ENCODE data around the gene RLF. TPM values are rescaled to one million over a fixed set of nuclear protein-coding genes. Genes with fewer than 3 reads are reported as not detected.

The RLF gene
- total and polyA plus RNA-seq, 2 of the 8 experiments (the other 6 are each of a cell fraction or from before 2014, with no cell fraction given): 4.2 to 18.0 TPM

DNA sequence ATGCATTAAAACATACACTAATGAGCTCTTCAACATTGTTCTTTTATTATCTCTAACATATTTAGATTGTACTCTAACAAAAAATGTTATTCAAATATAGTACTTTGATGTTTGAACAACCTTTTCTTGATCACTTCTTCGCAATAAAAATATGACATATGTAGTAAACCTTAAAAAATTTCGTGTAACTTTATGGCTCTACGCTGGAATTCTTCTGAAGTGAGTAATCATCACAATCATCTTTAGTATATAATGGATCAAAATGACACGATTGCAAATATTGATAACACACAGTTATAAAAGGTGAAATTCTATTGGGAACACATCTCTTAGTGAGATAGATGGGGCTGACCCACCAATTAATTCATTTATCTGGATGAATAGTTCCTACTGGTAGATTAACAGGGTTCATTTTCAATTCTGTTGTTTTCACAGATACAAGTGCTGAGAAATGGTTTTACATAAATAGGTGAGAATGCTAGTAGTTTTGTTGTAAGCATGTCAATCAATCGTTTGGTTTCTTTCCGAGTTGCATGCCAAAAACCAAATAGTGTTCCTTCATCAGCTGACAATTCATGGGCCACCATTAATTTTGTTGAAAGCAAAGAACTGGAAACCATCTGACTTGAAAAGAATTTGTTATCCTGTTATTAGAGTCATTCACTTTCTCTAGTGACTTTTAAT, 95.4 kb downstream of the RLF start (continued):
- TF ChIP-seq JUND (IDR thresholded peaks at IDR 0.05; ENCODE audit: low read length) (no peak), POLR2A (IDR thresholded peaks at IDR 0.05; ENCODE audit: control extremely low read depth in 1 of 2, low read depth in 2 of 2, low read length in 2 of 2) (no peak), SIX5 (IDR thresholded peaks at IDR 0.05; ENCODE audit: low read depth, low read length) (no peak), HDAC2 (IDR thresholded peaks at IDR 0.05; ENCODE audit: borderline replicate concordance in 1 of 2, low read depth in 2 of 2, low read length in 2 of 2) (no peak), NANOG (IDR thresholded peaks at IDR 0.05; ENCODE audit: insufficient read depth, low read depth, low read length, poor library complexity, severe bottlenecking) (no peak)
